ENCODE measurements around the gene TIGD3. TPM values are rescaled to one million over a fixed set of nuclear protein-coding genes. Genes with fewer than 3 reads are reported as not detected.

Gene TIGD3
- total RNA-seq, 4 donors from 2014 or later, result 0.36 to 2.0 (median 0.50) TPM

GRCh38 chr11:65400307-65401072 lies 45.9 kb downstream of the TIGD3 start:
- no peak for DNase-seq (ENCODE audit: low spot score)
- no peak for ATAC-seq (ENCODE audit: low FRiP score)
- TF ChIP-seq CTCF (IDR thresholded peaks at IDR 0.05), result no peak

GRCh38 chr11:65401073-65401802 lies 46.7 kb downstream of the TIGD3 start:
- ATAC-seq (ENCODE audit: low FRiP score), result no peak
- no peak for TF ChIP-seq CTCF (IDR thresholded peaks at IDR 0.05)
- no peak for DNase-seq (ENCODE audit: low spot score)

GRCh38 chr11:65401803-65402248 lies 47.3 kb downstream of the TIGD3 start:
- ATAC-seq (ENCODE audit: low FRiP score) (no peak), DNase-seq (ENCODE audit: low spot score) (no peak)
- no peak for TF ChIP-seq CTCF (IDR thresholded peaks at IDR 0.05)

GRCh38 chr11:65402790-65403189 lies 48.2 kb downstream of the TIGD3 start:
- ATAC-seq (ENCODE audit: low FRiP score), result no peak
- no peak for TF ChIP-seq CTCF (IDR thresholded peaks at IDR 0.05)
- no peak for DNase-seq (ENCODE audit: low spot score)

- no peak for ATAC-seq (ENCODE audit: low FRiP score)
- no peak for DNase-seq (ENCODE audit: low spot score)
- TF ChIP-seq CTCF (IDR thresholded peaks at IDR 0.05), result no peak
Observed at GRCh38 chr11:65403607-65404121, 49.1 kb downstream of the TIGD3 start.

- no peak for DNase-seq (ENCODE audit: low spot score)
- ATAC-seq (ENCODE audit: low FRiP score), result no peak
- no peak for TF ChIP-seq CTCF (IDR thresholded peaks at IDR 0.05)
Observed at GRCh38 chr11:65404210-65404609, 49.7 kb downstream of the TIGD3 start.

Data from omental fat pad (tissue), 4 donors.